Lower lobe of right lung (tissue), 2 donors: Measurements from ENCODE around the gene YAF2. TPM values are rescaled to one million over a fixed set of nuclear protein-coding genes. Genes with fewer than 3 reads are reported as not detected.

Experiments used
- ATAC-seq, 2 donors: fragments of 200-7000 bp; cut with Tn5 transposase; one replicate each; pipeline ENCODE4 v1.9.1; 2020 to 2022; ENCODE audit warnings: mild to moderate bottlenecking in 2 of 2, moderate library complexity in 2 of 2
- DNase-seq: peaks from one replicate; pipeline ENCODE4 v3.0.0-alpha.2; 2020
- H3K27ac ChIP-seq: fragments of 200-600 bp; one replicate; pipeline ENCODE4 v1.8.0; 2022
- H3K27me3 ChIP-seq: fragments of 200-600 bp; one replicate; pipeline ENCODE4 v1.8.0; 2022; ENCODE audit warnings: low read depth
- H3K36me3 ChIP-seq: fragments of 200-600 bp; one replicate; pipeline ENCODE4 v1.8.0; 2022; ENCODE audit warnings: mild to moderate bottlenecking
- H3K4me1 ChIP-seq: fragments of 200-600 bp; one replicate; pipeline ENCODE4 v1.8.0; 2022
- H3K4me3 ChIP-seq: fragments of 200-600 bp; one replicate; pipeline ENCODE4 v1.8.0; 2022; ENCODE audit warnings: mild to moderate bottlenecking
- H3K9me3 ChIP-seq: fragments of 200-600 bp; one replicate; pipeline ENCODE4 v1.8.0; 2022
- CTCF ChIP-seq: fragments of 200-600 bp; IDR thresholded peaks from one replicate; pipeline ENCODE4 v1.8.0; 2022; ENCODE audit warnings: antibody characterized with exemption, mild to moderate bottlenecking
- intact Hi-C: fragments of 100-400 bp; cut with DNase I; formaldehyde crosslinking; loops from one replicate; pipeline ENCODE4 v1.11.0; 2022
- total RNA-seq: library from RNA; stranded (reverse); fragmentation: NEBNext Ultra II Directional; extraction: Animal tissue kit (Norgen Biotek cat#: 25700); gene quantifications from one replicate; pipeline ENCODE4 v1.2.1, GENCODE V29; 2021
- donor health status: DM: no; HTN: yes; CAD: no; lungs with severe emphysema.

The YAF2 gene
- total RNA-seq, 1 donor from 2014 or later = 25.1 TPM

- no peak for TF ChIP-seq CTCF
- peaks cover 14% of the 10 kb centered on the region for H3K4me1 ChIP-seq
- no peak for ATAC-seq
- no peak for DNase-seq
- no peak overlapping the region for H3K4me3 ChIP-seq
- no peak overlapping the region for H3K27ac ChIP-seq
- H3K9me3 ChIP-seq = no peaks in the 10 kb centered on the region
- intact Hi-C loops = no loop called here
- H3K27me3 ChIP-seq = no peaks in the 10 kb centered on the region
- H3K36me3 ChIP-seq = no peaks in the 10 kb centered on the region
Measured at GRCh38 chr12:42126963-42127362, 111.1 kb downstream of the YAF2 start.

- Histone ChIP-seq H3K27ac (no peak overlapping the region), H3K4me1 (peaks cover 6% of the 10 kb centered on the region), H3K4me3 (no peak overlapping the region), H3K27me3 (no peaks in the 10 kb centered on the region), H3K9me3 (no peaks in the 10 kb centered on the region), H3K36me3 (no peaks in the 10 kb centered on the region)
- no peak for TF ChIP-seq CTCF
- ATAC-seq (no peak), DNase-seq (no peak)
- intact Hi-C loops = no loop called here
Measured at GRCh38 chr12:42125388-42125767, 112.7 kb downstream of the YAF2 start.

DNA sequence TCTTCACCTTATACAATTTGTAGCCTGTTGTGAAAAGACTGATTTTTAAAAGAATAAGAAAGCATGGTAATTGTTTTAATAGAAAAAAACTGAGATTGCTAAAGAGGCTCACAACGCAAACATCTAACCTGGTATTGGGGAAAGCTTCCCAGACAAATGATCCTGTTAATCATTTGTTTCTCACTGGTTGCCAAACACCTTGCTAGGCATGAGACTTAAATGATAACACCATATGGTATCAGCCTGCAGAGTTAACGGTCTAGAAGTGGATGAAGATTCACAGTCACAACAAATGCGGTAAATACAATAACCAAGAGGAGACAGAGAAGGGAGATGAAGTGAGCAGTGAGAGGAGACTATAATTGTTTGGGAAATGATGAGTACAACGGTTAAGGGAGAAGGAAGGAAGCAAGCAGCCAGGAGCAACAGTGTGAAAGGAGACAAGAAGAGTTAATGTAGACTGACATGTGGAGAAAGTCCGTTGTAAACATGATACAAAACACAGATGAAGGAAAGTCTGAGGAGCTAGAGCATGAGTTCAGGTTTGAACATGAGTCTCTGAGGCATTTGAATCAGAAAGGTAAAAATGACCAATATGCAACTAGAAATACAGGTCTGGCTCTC, 113.2 kb downstream of the YAF2 start:
- no peaks in the 10 kb centered on the region for H3K9me3 ChIP-seq
- no peak for ATAC-seq
- H3K4me1 ChIP-seq = peaks cover 3% of the 10 kb centered on the region
- no peak overlapping the region for H3K4me3 ChIP-seq
- no peak overlapping the region for H3K27ac ChIP-seq
- intact Hi-C loops = no loop called here
- DNase-seq = no peak
- TF ChIP-seq CTCF = no peak
- H3K36me3 ChIP-seq = no peaks in the 10 kb centered on the region
- no peaks in the 10 kb centered on the region for H3K27me3 ChIP-seq

DNA sequence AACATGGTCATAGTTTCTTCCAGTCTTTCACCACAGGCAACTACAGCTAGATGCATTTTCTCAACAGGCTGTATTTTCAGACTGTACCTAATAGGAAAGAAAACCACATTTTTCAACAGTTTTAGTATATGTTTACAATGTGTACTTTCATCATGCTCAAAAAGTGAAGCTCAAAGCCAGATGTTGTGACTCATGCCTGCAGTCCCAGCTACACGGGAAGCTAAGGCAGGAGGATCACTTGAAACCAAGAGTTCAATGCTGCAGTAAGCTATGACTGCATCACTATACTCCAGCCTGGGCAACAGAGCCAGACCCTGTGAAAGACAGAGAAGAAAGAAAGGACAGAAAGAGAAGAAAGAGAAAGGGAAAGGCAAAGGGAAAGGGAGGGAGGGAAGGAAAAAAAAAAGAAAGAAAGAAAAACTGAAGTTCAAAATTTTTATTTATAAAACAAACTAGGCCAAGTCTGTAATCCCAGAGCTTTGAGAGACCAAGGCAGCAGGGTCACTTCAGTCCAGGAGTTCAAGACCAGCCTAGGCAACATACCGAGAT, 118.9 kb downstream of the YAF2 start:
- no peak overlapping the region for H3K4me3 ChIP-seq
- H3K27ac ChIP-seq = no peak overlapping the region
- H3K36me3 ChIP-seq = peaks cover 20% of the 10 kb centered on the region
- ATAC-seq = no peak
- intact Hi-C loops = no loop called here
- no peak for TF ChIP-seq CTCF
- no peaks in the 10 kb centered on the region for H3K27me3 ChIP-seq
- DNase-seq = no peak
- H3K9me3 ChIP-seq = no peaks in the 10 kb centered on the region
- no peaks in the 10 kb centered on the region for H3K4me1 ChIP-seq

- no peak overlapping the region for H3K27ac ChIP-seq
- H3K4me1 ChIP-seq = no peaks in the 10 kb centered on the region
- DNase-seq (no peak), ATAC-seq (no peak)
- no peaks in the 10 kb centered on the region for H3K9me3 ChIP-seq
- no peaks in the 10 kb centered on the region for H3K27me3 ChIP-seq
- intact Hi-C loops = no loop called here
- peaks cover 20% of the 10 kb centered on the region for H3K36me3 ChIP-seq
- no peak overlapping the region for H3K4me3 ChIP-seq
- no peak for TF ChIP-seq CTCF
Measured at GRCh38 chr12:42118136-42118879, 119.7 kb downstream of the YAF2 start.
